Ishikawa (cell line): Measurements from ENCODE around the gene GRM5.

ENCODE experiments used
- CEBPB ChIP-seq: IDR thresholded peaks from 2 replicates; pipeline ENCODE4 v1.6.1; 2012
- CREB1 ChIP-seq: IDR thresholded peaks from 2 replicates; pipeline ENCODE4 v1.6.1; 2012; ENCODE audit warnings: low read depth
- EGR1 ChIP-seq: IDR thresholded peaks from 2 replicates; pipeline ENCODE4 v1.6.1; 2012
- EP300 ChIP-seq: IDR thresholded peaks from 2 replicates; pipeline ENCODE4 v1.6.1; 2012; ENCODE audit warnings: borderline replicate concordance
- FOXM1 ChIP-seq: IDR thresholded peaks from 2 replicates; pipeline ENCODE4 v1.6.1; 2012; ENCODE audit warnings: low read depth, borderline replicate concordance
- NFIC ChIP-seq: IDR thresholded peaks from 2 replicates; pipeline ENCODE4 v1.6.1; 2012
- RAD21 ChIP-seq: IDR thresholded peaks from 2 replicates; pipeline ENCODE4 v1.6.1; 2012; ENCODE audit warnings: low read depth
- TAF1 ChIP-seq: IDR thresholded peaks from 2 replicates; pipeline ENCODE4 v1.6.1; 2012; ENCODE audit warnings: low read depth, mild to moderate bottlenecking
- TCF12 ChIP-seq: IDR thresholded peaks from 2 replicates; pipeline ENCODE4 v1.6.1; 2012; ENCODE audit warnings: low read depth
- TEAD4 ChIP-seq: IDR thresholded peaks from 2 replicates; pipeline ENCODE4 v1.6.1; 2012
- USF1 ChIP-seq: IDR thresholded peaks from 2 replicates; pipeline ENCODE4 v1.6.1; 2012
- YY1 ChIP-seq: IDR thresholded peaks from 2 replicates; pipeline ENCODE4 v1.6.1; 2012; ENCODE audit warnings: low read depth
- ZBTB7A ChIP-seq: IDR thresholded peaks from 2 replicates; pipeline ENCODE4 v1.6.1; 2012; ENCODE audit warnings: low read depth
- TF ChIP-seq, protein P1 (sequence below): IDR thresholded peaks from 2 replicates; pipeline ENCODE4 v1.6.1; 2012; ENCODE audit warnings: low read depth, mild to moderate bottlenecking
- TF ChIP-seq, protein P2 (sequence below): IDR thresholded peaks from 2 replicates; pipeline ENCODE4 v1.6.1; 2012

The GRM5 gene

GRCh38 chr11:88535266-88535665 is 530.5 kb downstream of the GRM5 start:
- no peak for TF ChIP-seq NFIC
- no peak for TF ChIP-seq YY1
- TF ChIP-seq EGR1, result no peak
- TF ChIP-seq USF1, result no peak
- TF ChIP-seq ZBTB7A, result no peak

GRCh38 chr11:88534185-88534584 is 531.6 kb downstream of the GRM5 start:
- TF ChIP-seq YY1 (no peak), TEAD4 (no peak), TAF1 (no peak), FOXM1 (no peak), TCF12 (no peak), RAD21 (no peak), USF1 (no peak), CEBPB (no peak), EP300 (no peak), NFIC (no peak), EGR1 (no peak), ZBTB7A (no peak), CREB1 (no peak)
- TF ChIP-seq, protein P1, sequence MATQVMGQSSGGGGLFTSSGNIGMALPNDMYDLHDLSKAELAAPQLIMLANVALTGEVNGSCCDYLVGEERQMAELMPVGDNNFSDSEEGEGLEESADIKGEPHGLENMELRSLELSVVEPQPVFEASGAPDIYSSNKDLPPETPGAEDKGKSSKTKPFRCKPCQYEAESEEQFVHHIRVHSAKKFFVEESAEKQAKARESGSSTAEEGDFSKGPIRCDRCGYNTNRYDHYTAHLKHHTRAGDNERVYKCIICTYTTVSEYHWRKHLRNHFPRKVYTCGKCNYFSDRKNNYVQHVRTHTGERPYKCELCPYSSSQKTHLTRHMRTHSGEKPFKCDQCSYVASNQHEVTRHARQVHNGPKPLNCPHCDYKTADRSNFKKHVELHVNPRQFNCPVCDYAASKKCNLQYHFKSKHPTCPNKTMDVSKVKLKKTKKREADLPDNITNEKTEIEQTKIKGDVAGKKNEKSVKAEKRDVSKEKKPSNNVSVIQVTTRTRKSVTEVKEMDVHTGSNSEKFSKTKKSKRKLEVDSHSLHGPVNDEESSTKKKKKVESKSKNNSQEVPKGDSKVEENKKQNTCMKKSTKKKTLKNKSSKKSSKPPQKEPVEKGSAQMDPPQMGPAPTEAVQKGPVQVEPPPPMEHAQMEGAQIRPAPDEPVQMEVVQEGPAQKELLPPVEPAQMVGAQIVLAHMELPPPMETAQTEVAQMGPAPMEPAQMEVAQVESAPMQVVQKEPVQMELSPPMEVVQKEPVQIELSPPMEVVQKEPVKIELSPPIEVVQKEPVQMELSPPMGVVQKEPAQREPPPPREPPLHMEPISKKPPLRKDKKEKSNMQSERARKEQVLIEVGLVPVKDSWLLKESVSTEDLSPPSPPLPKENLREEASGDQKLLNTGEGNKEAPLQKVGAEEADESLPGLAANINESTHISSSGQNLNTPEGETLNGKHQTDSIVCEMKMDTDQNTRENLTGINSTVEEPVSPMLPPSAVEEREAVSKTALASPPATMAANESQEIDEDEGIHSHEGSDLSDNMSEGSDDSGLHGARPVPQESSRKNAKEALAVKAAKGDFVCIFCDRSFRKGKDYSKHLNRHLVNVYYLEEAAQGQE, result no peak
- TF ChIP-seq, protein P2, sequence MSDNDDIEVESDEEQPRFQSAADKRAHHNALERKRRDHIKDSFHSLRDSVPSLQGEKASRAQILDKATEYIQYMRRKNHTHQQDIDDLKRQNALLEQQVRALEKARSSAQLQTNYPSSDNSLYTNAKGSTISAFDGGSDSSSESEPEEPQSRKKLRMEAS, result no peak

GRCh38 chr11:88533001-88533400 is 532.8 kb downstream of the GRM5 start:
- TF ChIP-seq, protein P2, result no peak

DNA sequence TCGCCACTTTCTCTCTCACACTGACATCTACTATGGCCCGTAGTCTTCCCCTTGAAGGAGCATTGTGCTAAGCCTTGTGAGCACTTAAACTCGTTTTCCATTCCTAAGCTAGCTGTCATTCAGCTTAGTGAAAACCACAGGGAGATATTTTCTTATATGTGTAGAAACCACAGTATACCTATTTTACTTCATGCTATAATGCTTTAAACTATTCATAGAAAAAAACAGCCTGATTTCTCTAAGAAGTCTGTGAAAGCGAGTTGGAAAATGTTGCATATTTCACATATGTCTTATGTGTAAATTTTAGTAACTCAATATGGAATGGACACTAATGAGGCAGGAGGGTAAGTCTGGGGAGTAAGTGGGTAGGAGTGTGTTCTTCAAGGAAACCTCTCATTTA is 534.0 kb downstream of the GRM5 start:
- TF ChIP-seq, protein P2, result no peak
- TF ChIP-seq RAD21, result no peak
- no peak for TF ChIP-seq CREB1
- TF ChIP-seq EGR1, result no peak
- no peak for TF ChIP-seq USF1
- TF ChIP-seq TCF12, result no peak
- no peak for TF ChIP-seq TEAD4
- TF ChIP-seq FOXM1, result no peak
- no peak for TF ChIP-seq YY1
- no peak for TF ChIP-seq TAF1
- no peak for TF ChIP-seq CEBPB
- TF ChIP-seq, protein P1, result no peak
- TF ChIP-seq EP300, result no peak
- no peak for TF ChIP-seq ZBTB7A

- no peak for TF ChIP-seq TAF1
- TF ChIP-seq YY1, result no peak
- TF ChIP-seq EGR1, result no peak
- TF ChIP-seq NFIC, result no peak
- TF ChIP-seq, protein P1, result no peak
- TF ChIP-seq CREB1, result no peak
- TF ChIP-seq TCF12, result no peak
- TF ChIP-seq USF1, result no peak
- no peak for TF ChIP-seq EP300
- TF ChIP-seq, protein P2, result no peak
- no peak for TF ChIP-seq TEAD4
- TF ChIP-seq CEBPB, result no peak
- no peak for TF ChIP-seq RAD21
- no peak for TF ChIP-seq ZBTB7A
- no peak for TF ChIP-seq FOXM1
Measured at GRCh38 chr11:88529426-88529825, 536.4 kb downstream of the GRM5 start.
